Measurements from ENCODE around the gene HDC.

- TF ChIP-seq CTCF (IDR thresholded peaks at IDR 0.05) (no peak), POLR2AphosphoS5 (IDR thresholded peaks at IDR 0.05) (no peak)
These were observed 32.8 kb upstream of the HDC start for GRCh38 chr15:50298340-50298739.

All from prostate gland (tissue), 2 donors.